LNCAP (cell line): ENCODE data around the gene NIM1K.

Experiments
- CTCF ChIP-seq: fragments of 450-650 bp; IDR thresholded peaks from 2 replicates; pipeline ENCODE4 v1.5.1; 2017; ENCODE audit warnings: mild to moderate bottlenecking

NIM1K gene

GRCh38 chr5:43154469-43154868, 37.6 kb upstream of the NIM1K start:
- TF ChIP-seq CTCF = no peak

- TF ChIP-seq CTCF = no peak
Measured at GRCh38 chr5:43155394-43156096, 36.5 kb upstream of the NIM1K start.

- no peak for TF ChIP-seq CTCF
Measured at GRCh38 chr5:43156388-43156787, 35.6 kb upstream of the NIM1K start.

- no peak for TF ChIP-seq CTCF
Measured at GRCh38 chr5:43157068-43157467, 35.0 kb upstream of the NIM1K start.

- TF ChIP-seq CTCF = no peak
Measured at GRCh38 chr5:43161244-43161643, 30.8 kb upstream of the NIM1K start.

GRCh38 chr5:43165323-43165722, 26.7 kb upstream of the NIM1K start:
- no peak for TF ChIP-seq CTCF

- no peak for TF ChIP-seq CTCF
Measured at GRCh38 chr5:43168175-43168574, 23.9 kb upstream of the NIM1K start.

- TF ChIP-seq CTCF = no peak
Measured at GRCh38 chr5:43171451-43171850, 20.6 kb upstream of the NIM1K start.
